GM19455 (cell line): ENCODE results near the gene SHISAL2A.

Experiments
- ATAC-seq: cut with Tn5 transposase; IDR thresholded peaks from one replicate; pipeline ENCODE4 v1.9.1; 2021; ENCODE audit not compliant: unreplicated experiment

The SHISAL2A gene

GRCh38 chr1:52632732-52633290, at the start of gene SHISAL2A:
Gene SHISAL2A (plus strand): TSS chr1:52633168. CDS start chr1:52633494, 326 bp downstream.
- ATAC-seq, result no peak

- ATAC-seq, result no peak
These were observed 47.5 kb upstream of the SHISAL2A start for GRCh38 chr1:52585474-52585873.

GRCh38 chr1:52588027-52588426, 44.9 kb upstream of the SHISAL2A start:
- ATAC-seq, result no peak

DNA sequence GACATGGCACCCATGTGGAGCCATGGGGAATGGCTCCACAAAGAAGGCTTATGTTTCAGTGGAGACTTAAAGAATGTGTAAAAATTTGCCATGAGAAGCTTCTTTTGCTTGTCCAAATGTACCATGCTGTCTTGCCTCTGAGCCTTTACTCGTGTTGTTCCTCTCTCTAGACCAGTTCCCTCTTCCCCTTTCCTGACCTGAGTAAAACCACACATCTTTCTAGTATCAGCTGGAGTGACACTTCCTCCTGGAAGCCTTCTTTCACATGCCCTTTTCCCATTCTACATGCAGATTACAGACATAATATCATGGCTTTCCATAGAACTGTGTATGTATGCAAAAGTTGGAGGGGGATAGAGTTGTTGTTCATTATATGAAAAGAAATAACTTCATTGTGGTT, 44.4 kb upstream of the SHISAL2A start:
- no peak for ATAC-seq

GRCh38 chr1:52590266-52590665, 42.7 kb upstream of the SHISAL2A start:
- no peak for ATAC-seq

- no peak for ATAC-seq
These were observed 40.2 kb upstream of the SHISAL2A start for GRCh38 chr1:52592637-52593323.

DNA sequence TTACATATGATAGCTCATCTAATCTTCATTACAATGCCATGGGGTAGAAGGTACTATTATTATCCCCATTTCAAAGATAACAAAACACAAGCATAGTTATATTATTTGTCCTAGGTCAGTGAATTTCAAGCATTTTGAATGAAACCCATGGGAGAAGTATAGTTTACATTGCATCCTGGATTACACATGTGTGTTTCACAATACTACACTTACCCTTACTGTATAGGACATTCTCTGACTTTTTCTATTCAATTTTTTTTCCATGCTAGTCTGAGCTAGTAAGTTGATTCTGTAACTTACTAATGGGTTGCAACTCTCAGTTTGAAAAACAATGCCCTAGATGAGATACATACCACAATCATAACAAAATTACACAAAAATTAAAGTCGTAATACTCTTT, 39.5 kb upstream of the SHISAL2A start:
- ATAC-seq, result no peak

DNA sequence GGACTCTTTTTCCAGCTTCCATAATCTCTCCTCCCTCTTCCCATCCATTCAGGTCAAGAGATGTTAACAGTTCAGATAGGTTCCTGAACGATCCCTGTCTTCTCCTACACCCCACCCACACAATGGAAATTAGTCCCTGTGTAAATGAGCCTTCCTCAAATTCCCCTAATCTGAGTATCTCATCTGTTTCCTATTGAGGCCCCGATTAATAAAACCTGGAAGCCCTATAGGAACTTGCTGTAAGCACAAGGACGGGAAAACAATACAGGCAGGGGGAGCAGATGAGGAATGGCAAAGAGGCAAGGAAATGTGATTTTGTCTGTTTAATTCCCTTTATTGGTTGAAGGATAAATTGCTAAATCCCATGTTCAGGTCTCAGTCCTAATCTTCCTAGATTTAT, 37.9 kb upstream of the SHISAL2A start:
- no peak for ATAC-seq

DNA sequence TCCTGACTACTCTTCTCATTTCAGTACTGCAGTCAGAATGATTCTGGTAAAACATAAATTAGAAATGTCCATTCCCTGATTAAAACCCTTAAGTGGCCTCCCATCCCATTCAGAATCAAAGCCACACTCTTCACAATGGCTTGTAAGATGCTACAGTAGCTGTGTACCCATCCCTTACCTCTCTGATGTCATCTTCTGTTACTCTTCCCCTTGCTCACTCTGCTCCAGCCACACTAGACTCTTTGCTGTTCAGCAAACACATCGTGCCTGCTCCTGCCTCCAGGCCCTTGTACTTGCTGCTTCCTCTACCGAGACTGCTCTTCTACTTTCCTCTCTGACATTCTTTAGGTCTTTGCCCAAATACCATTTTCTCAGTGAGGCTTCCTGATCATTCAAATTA, 35.1 kb upstream of the SHISAL2A start:
- no peak for ATAC-seq

GRCh38 chr1:52598729-52599128, 34.2 kb upstream of the SHISAL2A start:
- no peak for ATAC-seq

DNA sequence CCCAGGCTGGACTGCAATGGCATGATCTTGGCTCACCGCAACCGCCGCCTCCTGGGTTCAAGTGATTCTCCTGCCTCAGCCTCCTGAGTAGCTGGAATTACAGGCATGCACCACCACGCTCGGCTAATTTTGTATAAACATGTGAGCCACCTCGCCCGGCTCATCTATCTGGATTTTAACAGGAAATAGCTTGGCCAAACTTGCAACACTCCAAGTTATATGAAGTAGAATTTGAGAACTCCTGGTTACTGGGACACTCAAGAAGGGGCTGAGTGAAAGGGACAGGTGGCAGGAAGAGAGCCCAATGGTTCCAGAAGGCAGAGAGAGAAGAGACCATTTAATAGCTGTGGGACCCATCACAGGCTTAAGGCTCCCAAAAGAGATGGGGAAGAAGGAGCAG, 33.7 kb upstream of the SHISAL2A start:
- ATAC-seq, result no peak

- ATAC-seq, result no peak
These were observed 32.3 kb upstream of the SHISAL2A start for GRCh38 chr1:52600533-52601179.

DNA sequence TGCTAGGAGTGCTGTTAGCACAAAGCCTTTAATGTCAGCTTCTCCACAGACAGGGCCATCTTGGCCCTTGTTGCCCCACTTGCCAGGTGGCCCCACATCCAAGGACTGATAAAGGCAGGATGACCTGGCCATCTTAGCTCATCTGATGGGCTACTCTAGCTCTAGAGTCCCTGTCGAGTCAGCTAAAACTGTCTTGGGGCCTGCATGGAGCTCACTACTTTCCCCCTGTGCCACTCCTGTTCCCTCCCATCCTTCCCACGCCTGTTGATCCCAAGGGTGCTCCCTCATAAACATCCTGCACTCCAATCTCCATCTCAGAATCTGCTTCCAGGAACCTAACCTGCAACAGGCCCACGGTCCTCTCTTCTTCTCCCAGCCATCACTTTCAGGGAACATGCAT, 31.4 kb upstream of the SHISAL2A start:
- no peak for ATAC-seq

- no peak for ATAC-seq
These were observed 30.7 kb upstream of the SHISAL2A start, which contains the start of gene GPX7 for GRCh38 chr1:52601991-52602855. Gene GPX7 (plus strand): TSS chr1:52602371. CDS start chr1:52602410, 39 bp downstream.

DNA sequence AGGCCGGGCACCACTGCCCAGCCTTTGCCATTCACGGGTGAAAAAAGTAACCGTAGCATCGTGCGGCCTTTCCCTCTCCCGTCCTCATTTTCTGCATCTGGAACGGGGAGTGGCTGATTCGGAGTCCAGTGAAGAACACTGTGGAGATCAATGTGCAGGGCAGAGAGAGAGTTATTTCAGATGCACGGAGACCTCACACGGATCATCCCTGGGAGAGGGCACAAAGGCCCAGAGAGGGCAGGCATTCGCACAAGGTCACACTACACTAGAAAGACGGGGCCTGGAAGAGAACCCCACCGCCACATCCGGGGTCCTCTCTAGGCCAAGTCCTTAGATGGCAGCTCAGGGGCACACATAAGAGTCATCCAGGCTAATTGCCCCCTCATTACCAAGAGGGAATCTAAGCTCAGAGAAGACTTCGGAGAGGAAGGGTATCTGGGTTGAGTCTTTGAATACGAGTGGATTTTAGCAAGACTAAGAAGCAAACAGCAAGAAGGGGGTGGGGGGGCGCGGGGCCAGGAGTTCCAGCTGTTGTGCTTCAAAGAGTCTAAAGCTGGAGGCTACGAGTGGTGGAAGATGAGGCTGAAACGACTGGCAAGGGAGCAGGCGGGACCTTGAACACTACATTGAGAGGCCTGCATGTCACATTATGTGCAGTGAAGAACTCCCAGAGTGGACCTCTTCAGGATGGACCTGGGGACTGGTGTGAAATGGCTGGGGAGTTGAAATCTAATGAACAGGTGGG, 29.9 kb upstream of the SHISAL2A start:
- no peak for ATAC-seq

- no peak for ATAC-seq
These were observed 29.3 kb upstream of the SHISAL2A start for GRCh38 chr1:52603630-52604029.

DNA sequence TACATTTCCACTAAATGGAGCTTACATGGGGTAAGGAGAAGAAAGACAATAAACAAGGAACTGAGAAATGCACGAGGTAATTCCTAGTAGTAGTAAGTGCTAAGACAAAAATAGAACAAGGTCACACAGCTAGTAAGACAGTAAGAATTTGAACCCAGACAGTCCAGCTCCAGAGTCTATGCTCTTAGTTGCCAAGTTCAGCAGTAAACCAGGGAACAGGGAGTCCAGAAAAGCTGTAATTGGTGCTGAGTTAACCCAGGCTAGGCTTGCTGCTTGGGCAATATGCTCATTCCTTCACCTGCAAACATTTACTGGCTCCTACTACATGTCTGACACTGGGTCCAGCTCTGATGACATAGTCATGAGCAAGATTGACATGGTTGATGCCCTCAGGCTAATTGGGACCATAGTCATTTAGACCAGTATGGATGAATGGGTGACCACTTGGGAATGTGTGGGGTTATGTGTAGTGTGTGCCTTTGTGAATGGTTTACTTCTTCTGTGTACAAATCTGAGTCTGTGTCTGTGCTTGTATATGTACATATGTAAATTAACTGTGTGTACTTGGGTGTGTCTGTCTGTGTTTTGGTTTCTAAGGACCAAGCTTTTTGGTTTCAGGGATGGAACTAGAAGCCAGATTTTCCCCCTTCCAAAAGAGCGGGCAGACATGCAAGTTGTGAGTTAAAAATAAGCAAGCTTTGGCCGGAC, 28.8 kb upstream of the SHISAL2A start:
- ATAC-seq, result no peak

- no peak for ATAC-seq
These were observed 19.2 kb upstream of the SHISAL2A start for GRCh38 chr1:52613636-52614373.

- no peak for ATAC-seq
These were observed 18.3 kb upstream of the SHISAL2A start for GRCh38 chr1:52614671-52615070.
